ENCODE data around the gene ASPHD2.

DNA sequence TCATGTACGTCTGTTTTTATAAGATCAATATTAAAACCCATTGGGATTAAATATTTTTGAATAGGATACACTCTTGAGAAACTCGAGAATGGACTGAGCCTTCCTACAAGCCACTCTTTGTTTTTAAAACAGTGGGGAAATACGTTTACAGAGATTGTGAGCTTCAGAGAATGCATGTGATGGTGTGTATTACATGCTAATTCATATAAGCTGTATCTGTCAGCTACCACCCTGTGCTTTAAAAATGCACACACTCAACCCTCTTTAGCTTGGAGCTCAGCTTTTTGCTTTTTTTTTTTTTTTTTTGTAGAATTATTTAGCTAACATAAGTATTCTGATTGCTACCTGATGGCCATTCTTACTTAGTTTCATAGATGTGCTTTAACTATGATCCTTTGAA lies 46.3 kb upstream of the ASPHD2 start:
- TF ChIP-seq, protein P1, sequence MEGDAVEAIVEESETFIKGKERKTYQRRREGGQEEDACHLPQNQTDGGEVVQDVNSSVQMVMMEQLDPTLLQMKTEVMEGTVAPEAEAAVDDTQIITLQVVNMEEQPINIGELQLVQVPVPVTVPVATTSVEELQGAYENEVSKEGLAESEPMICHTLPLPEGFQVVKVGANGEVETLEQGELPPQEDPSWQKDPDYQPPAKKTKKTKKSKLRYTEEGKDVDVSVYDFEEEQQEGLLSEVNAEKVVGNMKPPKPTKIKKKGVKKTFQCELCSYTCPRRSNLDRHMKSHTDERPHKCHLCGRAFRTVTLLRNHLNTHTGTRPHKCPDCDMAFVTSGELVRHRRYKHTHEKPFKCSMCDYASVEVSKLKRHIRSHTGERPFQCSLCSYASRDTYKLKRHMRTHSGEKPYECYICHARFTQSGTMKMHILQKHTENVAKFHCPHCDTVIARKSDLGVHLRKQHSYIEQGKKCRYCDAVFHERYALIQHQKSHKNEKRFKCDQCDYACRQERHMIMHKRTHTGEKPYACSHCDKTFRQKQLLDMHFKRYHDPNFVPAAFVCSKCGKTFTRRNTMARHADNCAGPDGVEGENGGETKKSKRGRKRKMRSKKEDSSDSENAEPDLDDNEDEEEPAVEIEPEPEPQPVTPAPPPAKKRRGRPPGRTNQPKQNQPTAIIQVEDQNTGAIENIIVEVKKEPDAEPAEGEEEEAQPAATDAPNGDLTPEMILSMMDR (IDR thresholded peaks at IDR 0.05 in 8 of 11, conservative IDR thresholded peaks at IDR 0.05 in 3 of 11) = no peak
- no peak for TF ChIP-seq POLR2AphosphoS5 (IDR thresholded peaks at IDR 0.05)
- no peak for TF ChIP-seq POLR2A (IDR thresholded peaks at IDR 0.05)
